Esophagus (tissue), 2 donors: ENCODE data around the gene SERINC4. TPM values are rescaled to one million over a fixed set of nuclear protein-coding genes. Genes with fewer than 3 reads are reported as not detected.

Experiments used
- polyA plus RNA-seq, 2 donors: library from polyadenylated mRNA; stranded (reverse); fragments of 200-250 nt; gene quantifications; one replicate each; pipeline ENCODE4 v1.2.3, GENCODE V29; 2013
- donor health status: healthy with polysubstance abuse.
- donor health status: Bipolar disorder and iron deficiency.

SERINC4 gene
- polyA plus RNA-seq, 2 donors = 0.18 to 0.24 TPM

Other genes starting within 250 kb of the SERINC4 start
- gene PPIP5K1, start 210.0 kb downstream of the SERINC4 start, polyA plus RNA-seq = 10 to 100 TPM; 10.9 to 17.8 TPM
- 10 to 100 TPM; 64.6 to 87.6 TPM for gene CKMT1B, start 206.2 kb downstream of the SERINC4 start, polyA plus RNA-seq
- under 1 TPM; 0.11 to 0.79 TPM for gene STRC, start 181.4 kb downstream of the SERINC4 start, polyA plus RNA-seq
- gene CATSPER2, start 151.4 kb downstream of the SERINC4 start, polyA plus RNA-seq = 1 to 10 TPM; 2.1 to 7.4 TPM
- gene CKMT1A, start 106.4 kb downstream of the SERINC4 start, polyA plus RNA-seq = 10 to 100 TPM; 52.5 to 90.6 TPM
- 100 to 1,000 TPM in 1 of 2 donors, 10 to 100 TPM in 1; 90.6 to 140 TPM for gene PDIA3, start 53.8 kb downstream of the SERINC4 start, polyA plus RNA-seq
- gene ELL3, start 23.3 kb downstream of the SERINC4 start, polyA plus RNA-seq = 10 to 100 TPM; 14.5 to 15.5 TPM
- gene SERF2, start 7.9 kb downstream of the SERINC4 start, polyA plus RNA-seq = 1,000 to 10,000 TPM; 1,288 to 2,170 TPM
- 10 to 100 TPM in 1 of 2 donors, 1 to 10 TPM in 1; 5.3 to 25.4 TPM for gene HYPK, start 379 bp upstream of the SERINC4 start, polyA plus RNA-seq
- gene MFAP1, start 24.5 kb upstream of the SERINC4 start, polyA plus RNA-seq = 10 to 100 TPM in 1 of 2 donors, 1 to 10 TPM in 1; 7.7 to 16.8 TPM
- gene WDR76, start 26.8 kb upstream of the SERINC4 start, polyA plus RNA-seq = 1 to 10 TPM; 2.5 to 5.0 TPM